H9 (cell line): Measurements from ENCODE around the gene ATG5. TPM values are rescaled to one million over a fixed set of nuclear protein-coding genes. Genes with fewer than 3 reads are reported as not detected.

Experiments
- DNase-seq: peaks from one replicate; pipeline ENCODE4 v3.0.0-alpha.2; 2017
- H2AFZ ChIP-seq: one replicate; pipeline ENCODE4 v1.6.1; 2013; ENCODE audit warnings: mild to moderate bottlenecking, low read length, control low read depth, moderate library complexity
- H2AK5ac ChIP-seq: 2 replicates; pipeline ENCODE4 v1.6.1; 2013; ENCODE audit warnings: low read length, control low read depth, mixed read lengths; ENCODE audit not compliant: insufficient read length
- H2BK120ac ChIP-seq: one replicate; pipeline ENCODE4 v1.6.1; 2013; ENCODE audit warnings: low read depth, mild to moderate bottlenecking, low read length, control low read depth, inconsistent platforms; ENCODE audit not compliant: poor library complexity, severe bottlenecking
- H2BK12ac ChIP-seq: 2 replicates; pipeline ENCODE4 v1.6.1; 2013; ENCODE audit warnings: low read length, control low read depth, mixed read lengths, low read depth; ENCODE audit not compliant: insufficient read length
- H2BK15ac ChIP-seq: 2 replicates; pipeline ENCODE4 v1.6.1; 2013; ENCODE audit warnings: low read depth, low read length, control low read depth
- H2BK20ac ChIP-seq: one replicate; pipeline ENCODE4 v1.6.1; 2013; ENCODE audit warnings: low read depth, mild to moderate bottlenecking, low read length, control low read depth, inconsistent platforms; ENCODE audit not compliant: poor library complexity, severe bottlenecking
- H2BK5ac ChIP-seq: 2 replicates; pipeline ENCODE4 v1.6.1; 2013; ENCODE audit warnings: low read length, control low read depth, mixed read lengths; ENCODE audit not compliant: insufficient read length
- H3K14ac ChIP-seq: 2 replicates; pipeline ENCODE4 v1.6.1; 2013; ENCODE audit warnings: low read length, control low read depth; ENCODE audit not compliant: insufficient read depth
- H3K18ac ChIP-seq: 2 replicates; pipeline ENCODE4 v1.6.1; 2013; ENCODE audit warnings: low read depth, mild to moderate bottlenecking, mixed read lengths, low read length, control low read depth; ENCODE audit not compliant: insufficient read length
- H3K23ac ChIP-seq: 2 replicates; pipeline ENCODE4 v1.6.1; 2013; ENCODE audit warnings: low read length, control low read depth, mixed read lengths, low read depth; ENCODE audit not compliant: insufficient read length
- H3K23me2 ChIP-seq: 2 replicates; pipeline ENCODE4 v1.6.1; 2013; ENCODE audit warnings: low read depth, mild to moderate bottlenecking, mixed read lengths, low read length, control low read depth; ENCODE audit not compliant: insufficient read length, poor library complexity, severe bottlenecking
- H3K27ac ChIP-seq: 2 replicates; pipeline ENCODE4 v1.5.1; 2013; ENCODE audit warnings: low read length, control low read depth, mixed read lengths, low read depth; ENCODE audit not compliant: insufficient read length
- H3K27me3 ChIP-seq: 2 replicates; pipeline ENCODE4 v1.6.1; 2013; ENCODE audit warnings: low read length, control low read depth, inconsistent platforms; ENCODE audit not compliant: insufficient read depth
- H3K4ac ChIP-seq: 2 replicates; pipeline ENCODE4 v1.6.1; 2013; ENCODE audit warnings: low read depth, mild to moderate bottlenecking, control low read depth, inconsistent platforms, low read length, moderate library complexity
- H3K4me1 ChIP-seq: 2 replicates; pipeline ENCODE4 v1.6.1; 2013; ENCODE audit warnings: low read length, control low read depth, inconsistent platforms; ENCODE audit not compliant: insufficient read depth
- H3K4me2 ChIP-seq: 2 replicates; pipeline ENCODE4 v1.6.1; 2013; ENCODE audit warnings: low read length, control low read depth, mixed read lengths; ENCODE audit not compliant: insufficient read length, insufficient read depth
- H3K56ac ChIP-seq: 2 replicates; pipeline ENCODE4 v1.6.1; 2013; ENCODE audit warnings: low read depth, mild to moderate bottlenecking, mixed read lengths, low read length, control low read depth; ENCODE audit not compliant: insufficient read length
- H3K79me1 ChIP-seq: 2 replicates; pipeline ENCODE4 v1.6.1; 2013; ENCODE audit warnings: low read depth, mild to moderate bottlenecking, moderate library complexity, low read length, control low read depth, inconsistent platforms; ENCODE audit not compliant: insufficient read depth, poor library complexity, severe bottlenecking
- H3K79me2 ChIP-seq: 2 replicates; pipeline ENCODE4 v1.6.1; 2013; ENCODE audit warnings: low read length, control low read depth, inconsistent platforms; ENCODE audit not compliant: insufficient read depth
- H3K9ac ChIP-seq: 2 replicates; pipeline ENCODE4 v1.6.1; 2013; ENCODE audit warnings: low read length, control low read depth, mixed read lengths; ENCODE audit not compliant: insufficient read length; ENCODE audit errors: extremely low read depth
- H3K9me3 ChIP-seq: one replicate; pipeline ENCODE4 v1.6.1; 2013; ENCODE audit warnings: low read depth, low read length, inconsistent platforms; ENCODE audit not compliant: control insufficient read depth
- H3T11ph ChIP-seq: one replicate; pipeline ENCODE4 v1.6.1; 2013; ENCODE audit warnings: mild to moderate bottlenecking, low read length, control low read depth, inconsistent platforms
- H4K20me1 ChIP-seq: one replicate; pipeline ENCODE4 v1.6.1; 2013; ENCODE audit not compliant: control insufficient read depth, insufficient read length, insufficient read depth
- H4K5ac ChIP-seq: 2 replicates; pipeline ENCODE4 v1.6.1; 2013; ENCODE audit warnings: low read depth, mild to moderate bottlenecking, mixed read lengths, low read length, control low read depth; ENCODE audit not compliant: insufficient read length
- H4K8ac ChIP-seq: replicated peaks from 2 replicates; pipeline ENCODE4 v1.6.1; 2013; ENCODE audit warnings: low read length, control low read depth, mixed read lengths, low read depth; ENCODE audit not compliant: insufficient read length
- H4K91ac ChIP-seq: 2 replicates; pipeline ENCODE4 v1.6.1; 2013; ENCODE audit warnings: low read depth, mild to moderate bottlenecking, moderate library complexity, mixed read lengths, low read length, control low read depth; ENCODE audit not compliant: insufficient read length
- H3K27ac Mint-ChIP-seq, 3 experiments: 2 replicates in 2 of 3; 3 replicates in 1 of 3; pipeline ENCODE4 v1.8.0; 2020 to 2021; ENCODE audit warnings: mixed read lengths in 3 of 3, mild to moderate bottlenecking in 1 of 3, moderate library complexity in 1 of 3
- H3K27me3 Mint-ChIP-seq: 2 replicates; pipeline ENCODE4 v1.8.0; 2021; ENCODE audit warnings: low read depth, mild to moderate bottlenecking, moderate library complexity, mixed read lengths
- H3K36me3 Mint-ChIP-seq, 3 experiments: 2 replicates in 2 of 3; 3 replicates in 1 of 3; pipeline ENCODE4 v1.8.0; 2020 to 2021; ENCODE audit warnings: low read depth in 3 of 3, mixed read lengths in 3 of 3; ENCODE audit not compliant: insufficient read depth in 1 of 3
- H3K4me1 Mint-ChIP-seq, 2 experiments: 2 replicates each; pipeline ENCODE4 v1.8.0; 2020; ENCODE audit warnings: mixed read lengths in 2 of 2
- H3K4me3 Mint-ChIP-seq, 2 experiments: 2 replicates in 1 of 2; 3 replicates in 1 of 2; pipeline ENCODE4 v1.8.0; 2020 to 2021; ENCODE audit warnings: mild to moderate bottlenecking in 2 of 2, mixed read lengths in 2 of 2, moderate library complexity in 1 of 2
- H3K9me3 Mint-ChIP-seq, 2 experiments: 2 replicates in 1 of 2; 3 replicates in 1 of 2; pipeline ENCODE4 v1.8.0; 2020; ENCODE audit warnings: mild to moderate bottlenecking in 2 of 2, mixed read lengths in 2 of 2, moderate library complexity in 1 of 2
- CTCF ChIP-seq: fragments of 200-600 bp; sonication (generic); conservative IDR thresholded peaks from 3 replicates; pipeline ENCODE4 v1.8.0; 2021; ENCODE audit warnings: antibody characterized with exemption, mild to moderate bottlenecking
- WGBS: extraction: QIAGEN DNeasy Blood & Tissue Kit; methylation state at CpG from one replicate; pipeline ENCODE4 v1.1.7; 2013; ENCODE audit warnings: missing lambda C conversion rate, low lambda C conversion rate, mixed read lengths; ENCODE audit not compliant: insufficient read length; ENCODE audit errors: extremely low coverage; 5-methylcytosine and 5-hydroxymethylcytosine counted together
- total RNA-seq: library from RNA; stranded (reverse); gene quantifications from 2 replicates; pipeline ENCODE4 v1.2.1, GENCODE V29; 2021

Gene ATG5
- total RNA-seq, 1 experiment from 2014 or later, result 36.7 TPM

- Histone ChIP-seq H3K27me3 (no peaks in the 10 kb centered on the region), H3K14ac (no peak overlapping the region), H2AK5ac (no peak overlapping the region), H3T11ph (no peak overlapping the region), H2BK120ac (no peak overlapping the region), H2BK15ac (no peak overlapping the region), H3K27ac (no peak overlapping the region), H3K18ac (no peak overlapping the region), H3K9ac (no peak overlapping the region), H3K56ac (no peak overlapping the region), H2BK12ac (no peak overlapping the region), H2BK20ac (no peak overlapping the region), H4K5ac (no peak overlapping the region), H3K79me2 (no peaks in the 10 kb centered on the region), H3K23ac (no peak overlapping the region), H2BK5ac (no peak overlapping the region), H3K4ac (no peak overlapping the region), H4K91ac (no peak overlapping the region), H4K20me1 (no peaks in the 10 kb centered on the region), H2AFZ (no peak overlapping the region), H3K4me2 (no peak overlapping the region), H3K23me2 (no peaks in the 10 kb centered on the region), H3K9me3 (no peaks in the 10 kb centered on the region), H3K4me1 (no peaks in the 10 kb centered on the region), H4K8ac (no peak overlapping the region), H3K79me1 (no peaks in the 10 kb centered on the region)
- peaks cover 8 to 16% (median 15%) of the 10 kb centered on the region in 3 experiments for H3K36me3 Mint-ChIP-seq
- H3K9me3 Mint-ChIP-seq, result no peaks in the 10 kb centered on the region
- whole genome bisulfite sequencing, result no CpG with 5 or more reads among the region's 4 CpGs
- H3K4me1 Mint-ChIP-seq, result peaks cover 3 to 4% of the 10 kb centered on the region in 2 experiments; a peak in 3 of 4 replicates
- no peak for DNase-seq
- H3K27me3 Mint-ChIP-seq, result no peaks in the 10 kb centered on the region
- no peak overlapping the region; a peak in 1 of 7 replicates for H3K27ac Mint-ChIP-seq
- no peak for TF ChIP-seq CTCF
- no peak overlapping the region for H3K4me3 Mint-ChIP-seq
Observed at GRCh38 chr6:106243261-106243660, 82.3 kb downstream of the ATG5 start.
